Stimulated activated CD4-positive, alpha-beta T cell treated with anti-CD3 and anti-CD28 coated beads, Interleukin-12 subunit alpha, Interleukin-12 subunit beta, amount 100 ng/mL, for 24 hours (primary cell): ENCODE data around the gene PTPN1.
"Not testable (repeated sequence)": the region's sequence is repeated elsewhere in the genome, so short reads cannot be mapped to it uniquely, and the experiment has no call there.

ENCODE experiments used
- DNase-seq, 2 experiments: peaks; one replicate each; pipeline ENCODE4 v3.0.0-alpha.2; 2020; ENCODE audit warnings: low read depth in 2 of 2

The PTPN1 gene

GRCh38 chr20:50590348-50590664 lies 80.1 kb downstream of the PTPN1 start:
- DNase-seq = no peak

GRCh38 chr20:50591233-50591852 lies 81.2 kb downstream of the PTPN1 start:
- no peak for DNase-seq

GRCh38 chr20:50592282-50593004 lies 82.3 kb downstream of the PTPN1 start:
- no peak for DNase-seq

- no peak for DNase-seq
These were observed 82.8 kb downstream of the PTPN1 start for GRCh38 chr20:50593005-50593335.

- DNase-seq = no peak
These were observed 84.0 kb downstream of the PTPN1 start for GRCh38 chr20:50594231-50594590.

- DNase-seq = no peak
These were observed 84.6 kb downstream of the PTPN1 start for GRCh38 chr20:50594591-50595432.

- DNase-seq = no peak
These were observed 85.3 kb downstream of the PTPN1 start for GRCh38 chr20:50595433-50595895.

GRCh38 chr20:50595988-50596693 lies 86.0 kb downstream of the PTPN1 start:
- DNase-seq = no peak

GRCh38 chr20:50596694-50597021 lies 86.5 kb downstream of the PTPN1 start:
- DNase-seq = no peak

GRCh38 chr20:50597406-50597969 lies 87.3 kb downstream of the PTPN1 start:
- DNase-seq = no peak

GRCh38 chr20:50598074-50598473 lies 87.9 kb downstream of the PTPN1 start:
- no peak for DNase-seq

GRCh38 chr20:50598768-50599167 lies 88.6 kb downstream of the PTPN1 start:
- DNase-seq = not testable (repeated sequence)

GRCh38 chr20:50600281-50600895 lies 90.2 kb downstream of the PTPN1 start:
- no peak for DNase-seq

GRCh38 chr20:50601511-50602431 lies 91.6 kb downstream of the PTPN1 start:
- no peak for DNase-seq

GRCh38 chr20:50602432-50603088 lies 92.4 kb downstream of the PTPN1 start:
- DNase-seq = no peak

- no peak for DNase-seq
These were observed 94.3 kb downstream of the PTPN1 start for GRCh38 chr20:50604451-50604850.

GRCh38 chr20:50605136-50605535 lies 95.0 kb downstream of the PTPN1 start:
- no peak for DNase-seq

- no peak for DNase-seq
These were observed 97.3 kb downstream of the PTPN1 start for GRCh38 chr20:50607436-50607835.

- no peak for DNase-seq
These were observed 97.9 kb downstream of the PTPN1 start for GRCh38 chr20:50607850-50608749.
